HAP-1 (cell line): Measurements from ENCODE around the gene GALM.
"Not testable (repeated sequence)": the region's sequence is repeated elsewhere in the genome, so short reads cannot be mapped to it uniquely, and the experiment has no call there.

ENCODE experiments used
- DNase-seq, 2 experiments: peaks; one replicate each; pipeline ENCODE4 v3.0.0-alpha.2; 2016 to 2020; ENCODE audit warnings: low spot score in 2 of 2
- H3K27me3 ChIP-seq: fragments of 250-450 bp; sonication (Bioruptor Pico); 2 replicates; pipeline ENCODE4 v1.5.1; 2020; ENCODE audit warnings: low read depth, mild to moderate bottlenecking, moderate library complexity
- H3K36me3 ChIP-seq: fragments of 250-450 bp; sonication (Bioruptor Pico); replicated peaks from 2 replicates; pipeline ENCODE4 v1.5.1; 2020; ENCODE audit warnings: mild to moderate bottlenecking
- H3K4me1 ChIP-seq: fragments of 250-450 bp; sonication (Bioruptor Pico); 2 replicates; pipeline ENCODE4 v1.5.1; 2020; ENCODE audit warnings: mild to moderate bottlenecking
- H3K4me3 ChIP-seq: fragments of 250-450 bp; sonication (Bioruptor Pico); 2 replicates; pipeline ENCODE4 v1.5.1; 2020; ENCODE audit warnings: mild to moderate bottlenecking, moderate library complexity
- H3K9me3 ChIP-seq: fragments of 250-450 bp; sonication (Bioruptor Pico); 2 replicates; pipeline ENCODE4 v1.5.1; 2020; ENCODE audit warnings: mild to moderate bottlenecking, moderate library complexity
- in situ Hi-C: fragments of 300-500 bp; cut with MboI; formaldehyde crosslinking; loops from 3 replicates; pipeline ENCODE4 v1.14.3; 2020; ENCODE audit warnings: low sequenced_read_pairs, inconsistent platforms, mixed read lengths

GALM gene

DNA sequence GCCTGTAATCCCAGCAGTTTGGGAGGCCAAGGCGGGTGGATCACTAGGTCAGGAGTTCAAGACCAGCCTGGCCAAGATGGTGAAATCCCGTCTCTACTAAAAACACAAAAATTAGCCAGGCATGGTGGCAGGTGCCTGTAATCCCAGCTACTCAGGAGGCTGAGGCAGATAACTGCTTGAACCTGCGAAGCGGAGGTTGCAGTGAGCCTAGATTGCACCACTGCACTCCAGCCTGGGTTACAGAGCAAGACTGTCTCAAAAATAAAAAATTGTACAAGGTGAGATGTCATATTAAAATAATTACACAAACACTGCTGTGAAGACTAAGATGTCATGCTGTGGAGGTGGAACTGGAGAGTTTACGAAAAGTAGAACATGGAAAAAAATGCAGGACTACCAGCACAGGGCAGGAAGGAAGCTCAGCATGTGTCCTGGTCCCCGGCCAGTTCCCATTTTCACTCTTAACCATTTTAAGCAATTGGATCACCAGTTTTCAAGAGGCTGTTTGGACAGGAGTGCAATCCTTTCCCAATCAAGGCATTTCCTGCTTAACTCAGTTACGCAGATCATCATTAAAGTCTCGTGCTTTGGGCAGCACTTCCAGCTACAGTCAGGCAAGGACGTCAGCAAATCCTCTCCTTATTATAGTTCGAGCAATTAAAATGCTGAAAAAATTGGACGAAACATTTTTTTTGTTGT is 71.2 kb downstream of the GALM start:
- peaks cover 47% of the 10 kb centered on the region for H3K36me3 ChIP-seq
- H3K9me3 ChIP-seq, H3K4me1 ChIP-seq, DNase-seq, H3K4me3 ChIP-seq, H3K27me3 ChIP-seq: not testable (repeated sequence)
- in situ Hi-C loops, result loop anchor here (10.0 to 25.0 kb wide), 3 partner anchors 132 to 425 kb away; partner anchors contain the start of gene HNRNPLL

DNA sequence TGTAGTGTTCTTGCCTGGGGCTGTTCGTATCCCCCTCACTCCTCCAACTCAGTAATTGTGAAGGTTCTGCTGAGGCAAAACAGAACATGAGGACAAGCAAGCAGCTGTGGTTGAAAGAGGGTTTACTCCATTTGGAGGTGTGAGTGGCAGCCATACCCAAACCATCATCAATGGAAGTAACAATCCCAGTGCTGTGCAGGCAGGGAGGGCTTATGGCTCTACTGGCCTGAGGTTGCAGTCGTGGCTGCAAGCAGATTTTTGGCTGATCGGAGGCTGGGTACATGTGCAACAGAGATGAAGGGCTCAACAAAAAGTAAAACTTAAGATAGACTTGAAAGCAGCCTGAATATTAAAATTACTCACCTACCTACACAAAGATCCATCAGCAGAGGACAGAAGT is 72.0 kb downstream of the GALM start:
- no peak for DNase-seq
- Histone ChIP-seq H3K36me3 (peaks cover 53% of the 10 kb centered on the region), H3K4me3 (no peak overlapping the region), H3K27me3 (no peaks in the 10 kb centered on the region), H3K9me3 (no peaks in the 10 kb centered on the region), H3K4me1 (no peaks in the 10 kb centered on the region)
- in situ Hi-C loops, result loop anchor here (10.0 to 25.0 kb wide), 3 partner anchors 133 to 426 kb away; partner anchors contain the start of gene HNRNPLL

DNA sequence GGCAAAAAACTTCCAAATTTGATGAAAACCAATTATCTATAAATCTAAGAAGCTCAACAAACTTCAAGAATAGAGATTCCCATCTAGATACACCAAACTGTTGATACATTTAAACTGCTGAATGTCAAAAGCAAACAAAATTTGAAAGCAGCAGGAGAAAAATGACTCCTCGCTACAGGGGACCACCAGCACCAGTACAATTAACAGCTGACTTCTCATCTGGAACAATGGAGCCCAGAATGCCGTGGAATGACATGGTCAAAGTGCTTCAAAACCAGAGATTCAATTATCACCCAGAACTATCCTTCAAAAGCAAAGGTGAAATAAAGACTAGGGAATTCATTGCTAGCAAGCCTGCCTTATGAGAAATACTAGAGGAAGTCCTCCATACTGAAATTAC is 73.6 kb downstream of the GALM start:
- Histone ChIP-seq H3K4me1 (no peaks in the 10 kb centered on the region), H3K27me3 (no peaks in the 10 kb centered on the region), H3K36me3 (peaks cover 69% of the 10 kb centered on the region), H3K4me3 (no peak overlapping the region), H3K9me3 (no peaks in the 10 kb centered on the region)
- in situ Hi-C loops, result loop anchor here (10.0 to 25.0 kb wide), 3 partner anchors 135 to 427 kb away; partner anchors contain the start of gene HNRNPLL
- no peak for DNase-seq

DNA sequence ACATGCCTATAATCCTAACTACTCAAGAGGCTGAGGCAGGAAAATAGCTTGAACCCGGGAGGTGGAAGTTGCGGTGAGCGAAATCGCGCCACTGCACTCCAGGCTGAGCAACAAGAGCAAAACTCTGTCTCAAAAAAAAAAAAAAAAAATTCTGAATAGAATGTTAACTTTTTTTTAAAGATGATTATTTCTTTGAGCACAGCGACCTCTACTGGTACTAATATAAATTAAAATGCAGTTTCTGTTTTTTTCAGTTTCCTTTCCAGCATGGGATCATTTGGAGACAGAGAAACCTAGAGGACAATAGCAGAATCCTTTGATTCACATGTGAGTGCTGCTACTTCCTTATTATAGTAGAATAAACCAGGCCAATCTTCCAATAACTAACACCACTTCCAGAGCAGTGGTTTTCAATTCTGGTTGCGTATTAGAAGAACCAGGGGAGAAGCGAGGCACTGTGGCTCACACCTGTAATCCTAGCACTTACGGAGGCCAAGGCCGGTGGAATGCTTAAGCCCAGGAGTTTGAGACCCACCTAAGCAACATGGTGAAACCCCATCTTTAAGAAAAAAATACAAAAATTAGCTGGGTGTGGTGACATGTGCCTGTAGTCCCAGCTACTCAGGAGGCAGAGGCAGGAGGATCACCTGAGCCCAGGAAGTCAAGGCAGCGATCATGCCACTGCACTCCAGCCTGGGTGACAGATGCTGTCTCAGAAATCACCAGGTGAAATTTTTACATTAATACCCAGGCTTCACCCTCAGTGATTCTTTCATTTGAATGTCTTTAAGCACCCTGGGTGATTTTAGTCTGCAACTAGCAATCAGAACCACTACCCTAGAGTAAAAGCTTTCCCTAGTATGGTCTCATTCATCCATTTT is 75.2 kb downstream of the GALM start:
- Histone ChIP-seq H3K27me3 (no peaks in the 10 kb centered on the region), H3K4me3 (no peak overlapping the region), H3K36me3 (peaks cover 82% of the 10 kb centered on the region), H3K4me1 (0 out of 2 replicates have a peak, but pooled peaks cover 2% of the 10 kb centered on the region), H3K9me3 (no peaks in the 10 kb centered on the region)
- DNase-seq, result peak in 1 of 2 experiments; percentile 54
- in situ Hi-C loops, result loop anchor here (25.0 kb wide), 2 partner anchors 204 to 429 kb away; no protein-coding TSS in a partner anchor

DNA sequence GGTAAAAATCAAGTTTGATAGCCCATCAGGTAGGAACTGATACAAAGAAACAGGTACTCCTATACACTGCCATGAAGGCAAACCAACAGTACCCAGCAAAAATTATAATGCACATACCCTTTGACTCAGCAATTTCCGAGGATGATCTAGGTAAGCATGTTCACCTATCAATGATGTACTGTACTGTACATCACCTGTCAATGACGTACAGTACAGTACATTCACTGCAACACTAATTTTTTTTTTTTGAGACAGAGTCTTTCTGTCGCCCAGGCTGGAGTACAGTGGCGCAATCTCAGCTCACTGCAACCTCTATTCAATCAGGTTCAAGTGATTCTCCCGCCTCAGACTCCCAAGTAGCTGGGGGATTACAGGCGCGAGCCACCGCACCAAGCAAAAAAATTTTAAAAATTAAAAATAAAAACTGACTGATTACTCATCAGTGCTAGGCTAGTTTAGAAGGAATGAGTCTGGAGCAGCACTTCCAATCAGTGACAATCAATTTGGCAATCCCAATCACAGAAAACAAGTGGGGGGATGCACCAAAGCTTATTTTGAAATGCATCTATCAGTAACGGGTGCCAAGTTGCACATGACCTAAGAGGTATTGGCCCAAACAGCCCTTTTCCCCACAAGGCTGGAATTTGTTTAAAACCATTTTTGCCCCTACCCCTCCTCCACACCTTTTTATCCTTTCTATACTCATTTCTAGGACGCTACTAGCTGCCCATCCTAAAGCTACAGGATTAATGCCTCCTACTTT is 77.1 kb downstream of the GALM start:
- DNase-seq, result no peak
- Histone ChIP-seq H3K36me3 (peaks cover 90% of the 10 kb centered on the region), H3K27me3 (no peaks in the 10 kb centered on the region), H3K4me1 (peaks cover 8% of the 10 kb centered on the region), H3K9me3 (no peaks in the 10 kb centered on the region), H3K4me3 (no peak overlapping the region)
- in situ Hi-C loops, result loop anchor here (25.0 kb wide), 2 partner anchors 206 to 431 kb away; no protein-coding TSS in a partner anchor

DNA sequence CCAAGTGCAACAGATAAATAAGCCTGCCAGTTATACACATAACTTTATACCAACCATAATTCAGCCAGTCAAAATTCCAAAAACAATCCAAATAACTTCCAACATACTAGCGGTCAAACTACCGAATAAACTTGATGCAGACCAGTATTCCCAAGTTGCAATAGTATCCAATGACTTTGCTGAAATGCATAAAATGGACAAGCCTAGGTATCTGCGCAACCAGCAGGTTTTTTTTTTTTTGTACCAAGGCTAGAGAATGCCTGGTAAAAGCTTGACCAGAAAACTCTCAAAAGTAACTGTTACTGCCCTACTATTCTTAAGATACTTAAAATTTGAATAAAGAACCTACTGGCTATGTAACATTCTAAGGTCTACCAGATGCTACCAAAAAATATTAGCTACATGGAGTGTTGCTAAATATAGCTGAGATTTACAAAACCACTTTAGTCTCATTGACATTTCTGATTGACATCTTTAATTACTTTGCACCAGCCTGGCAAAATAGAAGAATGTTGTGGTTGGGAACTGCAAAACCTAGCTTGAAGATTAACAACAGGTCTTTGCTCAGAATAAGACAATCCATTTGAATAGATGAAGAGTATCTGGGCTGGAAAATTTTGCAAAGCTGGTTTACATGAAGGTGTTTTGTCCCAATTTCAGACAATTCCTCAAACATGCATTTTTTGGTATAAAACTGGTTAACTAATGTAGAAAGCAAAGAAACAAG is 77.9 kb downstream of the GALM start:
- H3K27me3 ChIP-seq, result no peaks in the 10 kb centered on the region
- H3K4me1 ChIP-seq, result peaks cover 10% of the 10 kb centered on the region
- in situ Hi-C loops, result loop anchor here (25.0 kb wide), 2 partner anchors 207 to 432 kb away; no protein-coding TSS in a partner anchor
- DNase-seq, result no peak
- no peak overlapping the region for H3K4me3 ChIP-seq
- H3K9me3 ChIP-seq, result no peaks in the 10 kb centered on the region
- H3K36me3 ChIP-seq, result peaks cover 92% of the 10 kb centered on the region

DNA sequence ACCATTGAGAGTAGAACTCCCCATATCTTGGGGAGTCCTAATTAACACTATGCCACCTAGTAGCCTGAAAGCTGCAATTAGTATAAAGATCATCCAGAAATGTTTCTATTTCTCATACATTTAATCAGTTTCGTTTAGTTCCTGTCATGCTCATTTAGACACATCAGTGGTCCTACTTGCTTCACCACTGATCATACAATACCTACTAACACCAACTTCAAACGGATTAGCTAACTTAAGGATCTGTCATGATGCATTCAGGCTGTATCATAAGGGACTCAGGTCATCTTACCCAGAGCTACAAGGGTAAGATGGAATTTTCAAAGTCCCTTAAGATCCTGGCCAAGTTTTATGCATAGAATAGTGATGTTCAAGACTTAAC is 78.5 kb downstream of the GALM start:
- DNase-seq, result no peak
- no peaks in the 10 kb centered on the region for H3K27me3 ChIP-seq
- no peaks in the 10 kb centered on the region for H3K9me3 ChIP-seq
- in situ Hi-C loops, result loop anchor here (25.0 kb wide), 2 partner anchors 207 to 432 kb away; no protein-coding TSS in a partner anchor
- no peak overlapping the region for H3K4me3 ChIP-seq
- H3K36me3 ChIP-seq, result peaks cover 93% of the 10 kb centered on the region
- peaks cover 15% of the 10 kb centered on the region for H3K4me1 ChIP-seq

DNA sequence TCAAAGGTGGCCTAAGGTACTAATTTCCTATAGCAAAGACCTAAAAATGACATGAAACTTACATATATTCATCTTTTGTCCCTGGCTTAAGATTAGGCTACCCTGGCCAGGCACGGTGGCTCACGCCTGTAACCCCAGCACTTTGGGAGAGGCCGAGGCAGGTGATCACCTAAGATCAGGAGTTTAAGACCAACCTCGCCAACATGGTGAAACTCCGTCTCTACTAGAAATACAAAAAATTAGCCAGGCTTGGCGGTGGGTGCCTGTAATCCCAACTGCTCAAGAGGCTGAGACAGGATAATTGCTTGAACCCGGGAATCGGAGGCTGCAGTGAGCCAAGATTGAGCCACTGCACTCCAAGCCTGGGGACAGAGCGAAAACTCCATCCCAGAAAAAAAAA is 79.4 kb downstream of the GALM start:
- Histone ChIP-seq H3K4me1 (peaks cover 15% of the 10 kb centered on the region), H3K36me3 (peaks cover 96% of the 10 kb centered on the region), H3K27me3 (no peaks in the 10 kb centered on the region), H3K9me3 (no peaks in the 10 kb centered on the region), H3K4me3 (no peak overlapping the region)
- no peak for DNase-seq
- in situ Hi-C loops, result loop anchor here (25.0 kb wide), 2 partner anchors 208 to 433 kb away; no protein-coding TSS in a partner anchor

DNA sequence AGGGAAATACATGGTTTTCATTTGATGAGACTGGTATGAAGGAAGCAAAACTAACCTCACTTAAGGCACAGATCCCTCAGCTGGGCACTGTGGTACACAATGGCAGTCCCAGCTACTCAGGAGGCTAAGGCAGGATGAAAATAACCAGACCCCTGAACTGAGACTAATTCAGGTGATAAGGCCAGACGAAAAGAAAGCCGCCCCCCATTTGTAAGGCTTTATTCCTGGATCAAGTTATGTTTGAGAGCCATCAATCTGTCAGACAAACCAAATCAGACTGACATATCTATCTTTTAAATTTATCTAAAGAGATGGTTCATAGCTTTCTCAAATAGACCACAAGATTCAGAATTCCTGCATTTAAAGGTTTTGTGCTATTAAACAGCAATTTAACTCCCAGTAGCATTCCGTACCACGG is 81.1 kb downstream of the GALM start:
- no peaks in the 10 kb centered on the region for H3K27me3 ChIP-seq
- H3K9me3 ChIP-seq, result no peaks in the 10 kb centered on the region
- no peak for DNase-seq
- in situ Hi-C loops, result loop anchor here (25.0 kb wide), 2 partner anchors 210 to 435 kb away; no protein-coding TSS in a partner anchor
- H3K36me3 ChIP-seq, result peaks cover 82% of the 10 kb centered on the region
- H3K4me3 ChIP-seq, result no peak overlapping the region
- H3K4me1 ChIP-seq, result peaks cover 21% of the 10 kb centered on the region

DNA sequence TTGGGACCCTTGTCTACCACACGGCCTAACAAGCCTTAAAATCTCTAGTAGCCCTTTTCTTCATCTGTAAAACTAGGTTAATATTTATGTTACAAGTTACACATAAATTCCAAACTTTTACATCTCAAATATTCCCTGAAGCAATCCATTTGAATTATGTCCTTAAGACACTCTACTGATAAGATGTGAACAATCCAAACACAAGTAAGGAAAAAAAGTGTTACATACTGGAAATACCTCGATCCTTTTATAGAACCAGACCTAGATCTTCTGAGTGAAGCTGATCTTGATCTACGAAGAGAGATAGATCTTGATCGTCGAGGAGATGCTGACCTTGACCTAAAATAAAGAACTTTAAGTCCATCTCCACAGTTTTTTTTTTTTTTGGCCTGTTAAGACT is 81.9 kb downstream of the GALM start:
- in situ Hi-C loops, result loop anchor here (25.0 kb wide), 2 partner anchors 211 to 436 kb away; no protein-coding TSS in a partner anchor
- no peaks in the 10 kb centered on the region for H3K9me3 ChIP-seq
- H3K4me1 ChIP-seq, result peaks cover 28% of the 10 kb centered on the region
- peaks cover 78% of the 10 kb centered on the region for H3K36me3 ChIP-seq
- no peaks in the 10 kb centered on the region for H3K27me3 ChIP-seq
- H3K4me3 ChIP-seq, result no peak overlapping the region
- DNase-seq, result no peak

DNA sequence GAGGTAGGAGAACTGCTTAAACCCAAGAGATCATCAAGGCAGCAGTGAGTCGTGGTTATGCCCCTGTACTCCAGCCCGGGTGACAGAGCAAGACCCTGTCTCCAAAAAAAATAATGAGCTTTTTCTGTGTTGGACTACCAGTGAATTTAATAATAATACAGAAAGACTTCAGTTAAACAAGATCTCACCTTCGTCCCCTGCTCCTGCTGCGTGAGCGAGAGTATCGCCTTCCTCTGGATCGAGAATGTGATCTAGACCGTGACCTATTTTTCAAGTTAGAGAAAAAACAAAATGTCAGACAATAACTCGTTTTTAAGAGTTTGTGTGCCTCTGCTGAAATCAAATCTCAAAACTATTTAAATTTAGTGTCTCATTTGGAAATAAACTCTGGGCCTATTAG is 82.5 kb downstream of the GALM start:
- H3K36me3 ChIP-seq, result peaks cover 72% of the 10 kb centered on the region
- no peak for DNase-seq
- H3K9me3 ChIP-seq, result no peaks in the 10 kb centered on the region
- peaks cover 28% of the 10 kb centered on the region for H3K4me1 ChIP-seq
- in situ Hi-C loops, result loop anchor here (25.0 kb wide), 2 partner anchors 211 to 436 kb away; no protein-coding TSS in a partner anchor
- H3K27me3 ChIP-seq, result no peaks in the 10 kb centered on the region
- H3K4me3 ChIP-seq, result no peak overlapping the region

DNA sequence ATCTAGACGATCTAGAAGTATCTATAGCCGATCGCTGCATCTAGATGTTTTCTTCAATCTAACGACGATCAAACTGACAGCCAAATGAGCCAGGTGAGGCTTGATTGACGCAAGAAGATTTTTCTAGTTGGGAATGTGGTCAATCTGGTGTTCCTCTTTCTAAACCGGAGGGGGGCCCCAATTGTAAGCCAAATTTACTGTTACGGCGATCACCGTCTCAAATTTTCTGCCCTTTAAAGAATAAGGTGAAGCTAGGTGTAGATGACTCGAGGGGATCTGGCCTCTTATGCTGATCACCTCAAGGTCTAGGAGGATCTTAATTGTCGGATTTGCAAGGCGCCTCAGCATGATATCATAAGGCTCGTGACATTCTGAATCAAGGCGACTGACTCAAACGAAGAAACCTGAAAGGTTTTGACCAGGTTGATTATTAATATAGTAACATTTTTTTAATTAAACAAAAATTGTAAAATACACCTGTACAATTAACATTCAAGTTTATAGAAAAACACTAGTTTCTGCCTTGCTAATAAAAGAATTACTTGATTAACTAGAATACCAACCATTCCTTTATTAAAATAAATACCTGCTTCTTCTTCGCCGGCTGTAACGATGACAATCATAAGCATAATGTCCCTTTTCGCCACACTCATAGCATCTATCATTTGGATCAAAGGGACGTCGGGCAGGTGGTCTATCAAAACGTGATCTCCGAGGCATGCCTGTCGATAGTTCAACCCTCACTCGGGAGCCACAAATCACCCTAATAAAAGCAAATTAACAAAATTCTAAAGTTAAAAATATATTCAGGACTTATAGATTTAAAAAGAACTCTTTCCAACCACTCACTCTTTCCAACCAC is 83.3 kb downstream of the GALM start:
- no peak for DNase-seq
- in situ Hi-C loops, result loop anchor here (25.0 kb wide), 2 partner anchors 212 to 437 kb away; no protein-coding TSS in a partner anchor
- no peaks in the 10 kb centered on the region for H3K27me3 ChIP-seq
- no peaks in the 10 kb centered on the region for H3K9me3 ChIP-seq
- H3K4me3 ChIP-seq, result peak overlapping the region; percentile 98
- peaks cover 28% of the 10 kb centered on the region for H3K4me1 ChIP-seq
- H3K36me3 ChIP-seq, result peaks cover 64% of the 10 kb centered on the region
